GM23338 (cell line): ENCODE data around the gene DMKN.
A peak's percentile ranks its signal among the peaks of the same experiment; 100 is the strongest.

ENCODE experiments used
- CREB1 ChIP-seq: fragments of 250-450 bp; sonication (Bioruptor Pico); IDR thresholded peaks from 2 replicates; pipeline ENCODE4 v1.5.0; 2020; ENCODE audit warnings: low read depth, mild to moderate bottlenecking, moderate library complexity
- EZH2 ChIP-seq: fragments of 200-600 bp; sonication (generic); IDR thresholded peaks from one replicate; pipeline ENCODE4 v1.8.0; 2017; ENCODE audit warnings: antibody characterized with exemption, mild to moderate bottlenecking, low read depth; ENCODE audit not compliant: unreplicated experiment
- EZH2phosphoT487 ChIP-seq: fragments of 200-600 bp; sonication (generic); IDR thresholded peaks from one replicate; pipeline ENCODE4 v1.8.1; 2018; ENCODE audit warnings: antibody characterized with exemption; ENCODE audit not compliant: unreplicated experiment
- JUNB ChIP-seq: IDR thresholded peaks from one replicate; pipeline ENCODE4 v1.6.1; 2016; ENCODE audit warnings: antibody characterized with exemption; ENCODE audit not compliant: unreplicated experiment
- POLR2AphosphoS5 ChIP-seq: IDR thresholded peaks from 2 replicates; pipeline ENCODE4 v1.6.1; 2016; ENCODE audit warnings: antibody characterized with exemption, low read depth
- TF ChIP-seq, protein P1 (sequence below), 2 experiments: fragments of 200-600 bp in 1 of 2; sonication (generic) in 1 of 2; conservative IDR thresholded peaks; 2 replicates each; pipeline versions ENCODE4 v1.5.1 to v1.6.1; 2016 to 2017; ENCODE audit warnings: antibody characterized with exemption in 2 of 2, low read depth in 2 of 2, mild to moderate bottlenecking in 2 of 2, moderate library complexity in 1 of 2
- TF ChIP-seq, protein P2 (sequence below): IDR thresholded peaks from 2 replicates; pipeline ENCODE4 v1.6.1; 2016; ENCODE audit warnings: antibody characterized with exemption
- TF ChIP-seq, protein P3 (sequence below): IDR thresholded peaks from one replicate; pipeline ENCODE4 v1.6.1; 2018; ENCODE audit warnings: antibody characterized with exemption; ENCODE audit not compliant: unreplicated experiment

DNA sequence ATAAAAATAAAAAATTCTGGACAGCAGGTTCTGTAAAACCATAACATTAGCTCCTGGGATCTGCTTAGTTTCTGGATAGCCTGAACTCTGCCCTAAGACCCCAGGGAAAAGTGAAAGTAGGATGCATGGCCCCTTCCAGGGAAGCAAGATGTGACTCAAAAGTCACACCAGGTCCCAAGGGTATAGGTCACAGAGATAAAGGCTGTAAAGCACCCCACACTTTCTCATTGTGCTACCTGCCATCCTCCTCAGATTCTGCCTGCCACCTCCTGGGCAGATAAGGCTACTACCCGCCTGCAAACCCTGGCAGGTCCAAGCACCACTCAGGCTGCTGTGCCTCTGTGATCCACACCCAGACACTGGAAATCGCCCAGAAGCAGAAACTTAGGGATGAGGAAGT is 44.8 kb downstream of the DMKN start:
- TF ChIP-seq, protein P1, sequence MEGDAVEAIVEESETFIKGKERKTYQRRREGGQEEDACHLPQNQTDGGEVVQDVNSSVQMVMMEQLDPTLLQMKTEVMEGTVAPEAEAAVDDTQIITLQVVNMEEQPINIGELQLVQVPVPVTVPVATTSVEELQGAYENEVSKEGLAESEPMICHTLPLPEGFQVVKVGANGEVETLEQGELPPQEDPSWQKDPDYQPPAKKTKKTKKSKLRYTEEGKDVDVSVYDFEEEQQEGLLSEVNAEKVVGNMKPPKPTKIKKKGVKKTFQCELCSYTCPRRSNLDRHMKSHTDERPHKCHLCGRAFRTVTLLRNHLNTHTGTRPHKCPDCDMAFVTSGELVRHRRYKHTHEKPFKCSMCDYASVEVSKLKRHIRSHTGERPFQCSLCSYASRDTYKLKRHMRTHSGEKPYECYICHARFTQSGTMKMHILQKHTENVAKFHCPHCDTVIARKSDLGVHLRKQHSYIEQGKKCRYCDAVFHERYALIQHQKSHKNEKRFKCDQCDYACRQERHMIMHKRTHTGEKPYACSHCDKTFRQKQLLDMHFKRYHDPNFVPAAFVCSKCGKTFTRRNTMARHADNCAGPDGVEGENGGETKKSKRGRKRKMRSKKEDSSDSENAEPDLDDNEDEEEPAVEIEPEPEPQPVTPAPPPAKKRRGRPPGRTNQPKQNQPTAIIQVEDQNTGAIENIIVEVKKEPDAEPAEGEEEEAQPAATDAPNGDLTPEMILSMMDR (conservative IDR thresholded peaks at IDR 0.05; ENCODE audit: low read depth in 2 of 2), result peak; percentile 70 to 84
- TF ChIP-seq EZH2phosphoT487, result no peak
- TF ChIP-seq, protein P2, sequence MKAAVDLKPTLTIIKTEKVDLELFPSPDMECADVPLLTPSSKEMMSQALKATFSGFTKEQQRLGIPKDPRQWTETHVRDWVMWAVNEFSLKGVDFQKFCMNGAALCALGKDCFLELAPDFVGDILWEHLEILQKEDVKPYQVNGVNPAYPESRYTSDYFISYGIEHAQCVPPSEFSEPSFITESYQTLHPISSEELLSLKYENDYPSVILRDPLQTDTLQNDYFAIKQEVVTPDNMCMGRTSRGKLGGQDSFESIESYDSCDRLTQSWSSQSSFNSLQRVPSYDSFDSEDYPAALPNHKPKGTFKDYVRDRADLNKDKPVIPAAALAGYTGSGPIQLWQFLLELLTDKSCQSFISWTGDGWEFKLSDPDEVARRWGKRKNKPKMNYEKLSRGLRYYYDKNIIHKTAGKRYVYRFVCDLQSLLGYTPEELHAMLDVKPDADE, result no peak
- TF ChIP-seq, protein P3, sequence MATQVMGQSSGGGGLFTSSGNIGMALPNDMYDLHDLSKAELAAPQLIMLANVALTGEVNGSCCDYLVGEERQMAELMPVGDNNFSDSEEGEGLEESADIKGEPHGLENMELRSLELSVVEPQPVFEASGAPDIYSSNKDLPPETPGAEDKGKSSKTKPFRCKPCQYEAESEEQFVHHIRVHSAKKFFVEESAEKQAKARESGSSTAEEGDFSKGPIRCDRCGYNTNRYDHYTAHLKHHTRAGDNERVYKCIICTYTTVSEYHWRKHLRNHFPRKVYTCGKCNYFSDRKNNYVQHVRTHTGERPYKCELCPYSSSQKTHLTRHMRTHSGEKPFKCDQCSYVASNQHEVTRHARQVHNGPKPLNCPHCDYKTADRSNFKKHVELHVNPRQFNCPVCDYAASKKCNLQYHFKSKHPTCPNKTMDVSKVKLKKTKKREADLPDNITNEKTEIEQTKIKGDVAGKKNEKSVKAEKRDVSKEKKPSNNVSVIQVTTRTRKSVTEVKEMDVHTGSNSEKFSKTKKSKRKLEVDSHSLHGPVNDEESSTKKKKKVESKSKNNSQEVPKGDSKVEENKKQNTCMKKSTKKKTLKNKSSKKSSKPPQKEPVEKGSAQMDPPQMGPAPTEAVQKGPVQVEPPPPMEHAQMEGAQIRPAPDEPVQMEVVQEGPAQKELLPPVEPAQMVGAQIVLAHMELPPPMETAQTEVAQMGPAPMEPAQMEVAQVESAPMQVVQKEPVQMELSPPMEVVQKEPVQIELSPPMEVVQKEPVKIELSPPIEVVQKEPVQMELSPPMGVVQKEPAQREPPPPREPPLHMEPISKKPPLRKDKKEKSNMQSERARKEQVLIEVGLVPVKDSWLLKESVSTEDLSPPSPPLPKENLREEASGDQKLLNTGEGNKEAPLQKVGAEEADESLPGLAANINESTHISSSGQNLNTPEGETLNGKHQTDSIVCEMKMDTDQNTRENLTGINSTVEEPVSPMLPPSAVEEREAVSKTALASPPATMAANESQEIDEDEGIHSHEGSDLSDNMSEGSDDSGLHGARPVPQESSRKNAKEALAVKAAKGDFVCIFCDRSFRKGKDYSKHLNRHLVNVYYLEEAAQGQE, result no peak
- no peak for TF ChIP-seq EZH2
- no peak for TF ChIP-seq CREB1 (CRISPR knock-in tag)
- no peak for TF ChIP-seq JUNB
- TF ChIP-seq POLR2AphosphoS5, result no peak
